OCI-LY1 (cell line): ENCODE data around the gene PSAPL1.

Experiments
- H2AFZ ChIP-seq: fragments of 200-600 bp; sonication (generic), shearing (Covaris generic); 2 replicates; pipeline ENCODE4 v1.6.0; 2014; ENCODE audit warnings: antibody characterized with exemption, mild to moderate bottlenecking, low read length
- H3F3A ChIP-seq: fragments of 200-600 bp; sonication (generic), shearing (Covaris generic); 2 replicates; pipeline ENCODE4 v1.6.0; 2014; ENCODE audit warnings: mild to moderate bottlenecking, antibody characterized with exemption, low read length, moderate library complexity; ENCODE audit not compliant: insufficient read depth
- H3K27ac ChIP-seq: fragments of 200-600 bp; sonication (generic); 2 replicates; pipeline ENCODE4 v1.5.1; 2014; ENCODE audit warnings: low read length, mixed run types, mild to moderate bottlenecking, low read depth; ENCODE audit not compliant: poor library complexity, severe bottlenecking
- H3K27me3 ChIP-seq: fragments of 200-600 bp; sonication (generic); 2 replicates; pipeline ENCODE4 v1.6.0; 2014; ENCODE audit warnings: antibody characterized with exemption, mild to moderate bottlenecking, low read length, moderate library complexity; ENCODE audit not compliant: insufficient read depth
- H3K36me3 ChIP-seq: fragments of 200-600 bp; sonication (generic); 2 replicates; pipeline ENCODE4 v1.6.1; 2014; ENCODE audit warnings: mild to moderate bottlenecking, antibody characterized with exemption, low read length, moderate library complexity, mixed read lengths; ENCODE audit not compliant: insufficient read depth
- H3K4me1 ChIP-seq: fragments of 200-600 bp; sonication (generic); 2 replicates; pipeline ENCODE4 v1.5.1; 2014; ENCODE audit warnings: mild to moderate bottlenecking, low read length, moderate library complexity; ENCODE audit not compliant: insufficient read depth, severe bottlenecking
- H3K4me2 ChIP-seq: fragments of 200-600 bp; sonication (generic), shearing (Covaris generic); 2 replicates; pipeline ENCODE4 v1.6.1; 2014; ENCODE audit warnings: low read length
- H3K4me3 ChIP-seq: fragments of 200-600 bp; sonication (generic); 2 replicates; pipeline ENCODE4 v1.5.1; 2014; ENCODE audit warnings: low read length, low read depth, mild to moderate bottlenecking, mixed read lengths; ENCODE audit not compliant: poor library complexity, severe bottlenecking
- H3K79me2 ChIP-seq: fragments of 200-600 bp; shearing (Covaris generic); 2 replicates; pipeline ENCODE4 v1.6.1; 2016; ENCODE audit warnings: mixed run types, low read length, mixed read lengths; ENCODE audit not compliant: insufficient read depth
- H3K9ac ChIP-seq: fragments of 200-600 bp; sonication (generic), shearing (Covaris generic); 2 replicates; pipeline ENCODE4 v1.6.1; 2014; ENCODE audit warnings: mild to moderate bottlenecking, low read length, mixed read lengths
- H3K9me2 ChIP-seq: fragments of 200-600 bp; sonication (generic), shearing (Covaris generic); 2 replicates; pipeline ENCODE4 v1.6.1; 2014; ENCODE audit warnings: low read depth, mild to moderate bottlenecking, low read length, mixed read lengths
- H3K9me3 ChIP-seq: fragments of 200-600 bp; shearing (Covaris generic); 2 replicates; pipeline ENCODE4 v1.6.1; 2014; ENCODE audit warnings: low read length, mixed read lengths
- H4K20me1 ChIP-seq: fragments of 200-600 bp; sonication (generic), shearing (Covaris generic); 2 replicates; pipeline ENCODE4 v1.6.0; 2016; ENCODE audit warnings: mild to moderate bottlenecking, low read length; ENCODE audit not compliant: insufficient read depth
- EZH2 ChIP-seq: fragments of 200-600 bp; sonication (generic), shearing (Covaris generic); IDR thresholded peaks from 2 replicates; pipeline ENCODE4 v1.8.0; 2017; ENCODE audit warnings: borderline replicate concordance, mixed run types, mild to moderate bottlenecking, antibody characterized with exemption, low read length, moderate library complexity, mixed read lengths
- TF ChIP-seq, protein P1 (sequence below): fragments of 200-600 bp; sonication (generic), shearing (Covaris generic); IDR thresholded peaks from 2 replicates; pipeline ENCODE4 v1.5.1; 2017; ENCODE audit warnings: mild to moderate bottlenecking, antibody characterized with exemption, low read length, moderate library complexity, mixed read lengths

Gene PSAPL1

DNA sequence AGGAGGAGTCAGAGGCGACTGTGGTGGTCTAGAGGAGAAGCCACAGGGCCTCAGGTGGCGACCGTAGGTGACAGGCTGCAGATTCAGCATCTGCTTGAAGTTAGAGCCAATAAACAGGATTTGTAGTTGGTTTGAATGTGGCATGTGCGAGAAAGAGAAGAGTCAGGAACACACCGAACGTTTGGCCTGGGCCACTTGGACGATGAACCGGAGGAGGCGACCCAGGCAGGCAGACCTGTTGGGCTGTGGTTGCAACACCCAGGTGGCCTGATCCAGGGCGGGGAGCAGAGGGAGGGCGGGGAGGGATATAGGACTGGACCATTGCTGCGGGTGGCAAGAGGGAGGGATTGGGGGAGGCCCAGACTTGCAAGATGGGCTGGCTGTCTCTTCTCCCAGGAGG lies 10.0 kb upstream of the PSAPL1 start:
- Histone ChIP-seq H3K36me3 (no peaks in the 10 kb centered on the region), H2AFZ (no peak overlapping the region), H3K9me2 (no peaks in the 10 kb centered on the region), H3K4me1 (no peaks in the 10 kb centered on the region), H3K79me2 (no peaks in the 10 kb centered on the region), H3F3A (no peaks in the 10 kb centered on the region), H3K27me3 (no peaks in the 10 kb centered on the region), H3K4me3 (no peak overlapping the region), H3K9me3 (no peaks in the 10 kb centered on the region), H3K27ac (no peak overlapping the region), H4K20me1 (no peaks in the 10 kb centered on the region), H3K4me2 (no peak overlapping the region), H3K9ac (no peak overlapping the region)
- TF ChIP-seq, protein P1, sequence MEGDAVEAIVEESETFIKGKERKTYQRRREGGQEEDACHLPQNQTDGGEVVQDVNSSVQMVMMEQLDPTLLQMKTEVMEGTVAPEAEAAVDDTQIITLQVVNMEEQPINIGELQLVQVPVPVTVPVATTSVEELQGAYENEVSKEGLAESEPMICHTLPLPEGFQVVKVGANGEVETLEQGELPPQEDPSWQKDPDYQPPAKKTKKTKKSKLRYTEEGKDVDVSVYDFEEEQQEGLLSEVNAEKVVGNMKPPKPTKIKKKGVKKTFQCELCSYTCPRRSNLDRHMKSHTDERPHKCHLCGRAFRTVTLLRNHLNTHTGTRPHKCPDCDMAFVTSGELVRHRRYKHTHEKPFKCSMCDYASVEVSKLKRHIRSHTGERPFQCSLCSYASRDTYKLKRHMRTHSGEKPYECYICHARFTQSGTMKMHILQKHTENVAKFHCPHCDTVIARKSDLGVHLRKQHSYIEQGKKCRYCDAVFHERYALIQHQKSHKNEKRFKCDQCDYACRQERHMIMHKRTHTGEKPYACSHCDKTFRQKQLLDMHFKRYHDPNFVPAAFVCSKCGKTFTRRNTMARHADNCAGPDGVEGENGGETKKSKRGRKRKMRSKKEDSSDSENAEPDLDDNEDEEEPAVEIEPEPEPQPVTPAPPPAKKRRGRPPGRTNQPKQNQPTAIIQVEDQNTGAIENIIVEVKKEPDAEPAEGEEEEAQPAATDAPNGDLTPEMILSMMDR: no peak
- no peak for TF ChIP-seq EZH2

DNA sequence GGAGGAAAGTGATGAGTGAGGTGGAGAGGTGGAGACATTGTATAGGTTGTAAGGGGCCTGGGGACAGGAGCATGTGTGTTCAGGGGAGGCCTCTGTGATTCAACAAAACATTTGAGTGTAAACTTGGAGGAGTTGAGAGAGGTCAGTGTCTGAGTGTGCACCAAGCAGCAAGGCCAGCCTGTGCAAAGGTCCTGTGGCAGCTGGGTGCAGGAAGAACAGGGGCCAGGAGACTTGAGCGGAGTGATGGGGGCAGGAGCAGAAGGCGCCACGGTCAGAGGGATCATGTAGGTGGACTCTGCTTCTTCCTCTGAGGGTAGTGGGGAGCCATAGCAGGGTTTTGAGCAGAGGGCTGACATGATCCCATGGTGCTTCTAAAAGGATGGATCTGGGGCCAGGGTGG lies 9.6 kb upstream of the PSAPL1 start:
- Histone ChIP-seq H3K9me2 (no peaks in the 10 kb centered on the region), H3K27me3 (no peaks in the 10 kb centered on the region), H3K4me3 (no peak overlapping the region), H3K27ac (no peak overlapping the region), H3K9me3 (no peaks in the 10 kb centered on the region), H3K9ac (no peak overlapping the region), H3K4me1 (no peaks in the 10 kb centered on the region), H4K20me1 (no peaks in the 10 kb centered on the region), H3K79me2 (no peaks in the 10 kb centered on the region), H3F3A (no peaks in the 10 kb centered on the region), H3K36me3 (no peaks in the 10 kb centered on the region), H2AFZ (no peak overlapping the region), H3K4me2 (no peak overlapping the region)
- TF ChIP-seq EZH2: no peak
- TF ChIP-seq, protein P1: no peak

- no peaks in the 10 kb centered on the region for H3K9me2 ChIP-seq
- no peak overlapping the region for H3K4me2 ChIP-seq
- no peak overlapping the region for H3K27ac ChIP-seq
- no peaks in the 10 kb centered on the region for H3K27me3 ChIP-seq
- H3K4me3 ChIP-seq: no peak overlapping the region
- H2AFZ ChIP-seq: no peak overlapping the region
- no peaks in the 10 kb centered on the region for H3K9me3 ChIP-seq
- H3F3A ChIP-seq: no peaks in the 10 kb centered on the region
- H3K9ac ChIP-seq: no peak overlapping the region
- H3K79me2 ChIP-seq: no peaks in the 10 kb centered on the region
- H3K36me3 ChIP-seq: no peaks in the 10 kb centered on the region
- TF ChIP-seq, protein P1: no peak
- TF ChIP-seq EZH2: no peak
- H3K4me1 ChIP-seq: no peaks in the 10 kb centered on the region
- H4K20me1 ChIP-seq: no peaks in the 10 kb centered on the region
Measured at GRCh38 chr4:7442574-7443162, 7.9 kb upstream of the PSAPL1 start.
